ENCODE results near the gene MON1B.

MON1B gene

GRCh38 chr16:77166726-77167125, 24.3 kb upstream of the MON1B start:
- TF ChIP-seq, protein P1, sequence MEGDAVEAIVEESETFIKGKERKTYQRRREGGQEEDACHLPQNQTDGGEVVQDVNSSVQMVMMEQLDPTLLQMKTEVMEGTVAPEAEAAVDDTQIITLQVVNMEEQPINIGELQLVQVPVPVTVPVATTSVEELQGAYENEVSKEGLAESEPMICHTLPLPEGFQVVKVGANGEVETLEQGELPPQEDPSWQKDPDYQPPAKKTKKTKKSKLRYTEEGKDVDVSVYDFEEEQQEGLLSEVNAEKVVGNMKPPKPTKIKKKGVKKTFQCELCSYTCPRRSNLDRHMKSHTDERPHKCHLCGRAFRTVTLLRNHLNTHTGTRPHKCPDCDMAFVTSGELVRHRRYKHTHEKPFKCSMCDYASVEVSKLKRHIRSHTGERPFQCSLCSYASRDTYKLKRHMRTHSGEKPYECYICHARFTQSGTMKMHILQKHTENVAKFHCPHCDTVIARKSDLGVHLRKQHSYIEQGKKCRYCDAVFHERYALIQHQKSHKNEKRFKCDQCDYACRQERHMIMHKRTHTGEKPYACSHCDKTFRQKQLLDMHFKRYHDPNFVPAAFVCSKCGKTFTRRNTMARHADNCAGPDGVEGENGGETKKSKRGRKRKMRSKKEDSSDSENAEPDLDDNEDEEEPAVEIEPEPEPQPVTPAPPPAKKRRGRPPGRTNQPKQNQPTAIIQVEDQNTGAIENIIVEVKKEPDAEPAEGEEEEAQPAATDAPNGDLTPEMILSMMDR (conservative IDR thresholded peaks at IDR 0.05; ENCODE audit: control insufficient read depth, insufficient read depth, low read depth, low read length) = no peak
- DNase-seq (ENCODE audit: low read depth) = no peak

DNA sequence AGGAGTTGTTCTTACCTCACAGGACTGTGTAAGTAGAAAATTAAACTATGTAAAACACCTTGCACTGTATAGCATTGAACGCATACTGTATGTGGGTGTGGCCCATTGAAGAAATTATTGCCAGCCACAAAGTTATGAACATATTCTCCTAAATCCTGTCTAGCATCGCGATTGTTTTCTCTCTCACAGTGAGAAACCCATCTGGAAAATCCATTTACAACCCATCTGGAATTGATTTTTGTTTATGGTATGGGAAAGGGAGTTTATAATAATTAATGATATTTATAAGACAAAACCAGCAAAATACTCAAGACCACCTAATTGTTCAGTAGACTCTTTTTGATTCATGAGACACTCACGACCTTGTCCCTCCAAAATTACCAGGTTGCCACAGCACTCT, 22.1 kb upstream of the MON1B start:
- H3K4me3 ChIP-seq (ENCODE audit: control insufficient read depth, low read depth, low read length) = no peak overlapping the region
- DNase-seq (ENCODE audit: low read depth) = no peak
- TF ChIP-seq, protein P1 (conservative IDR thresholded peaks at IDR 0.05; ENCODE audit: control insufficient read depth, insufficient read depth, low read depth, low read length) = no peak

More at GRCh38 chr16:77166726-77167125, 24.3 kb upstream of the MON1B start:
- no peak overlapping the region for H3K4me3 ChIP-seq (ENCODE audit: control insufficient read depth, low read depth, low read length)

- no peak overlapping the region for H3K4me3 ChIP-seq (ENCODE audit: control insufficient read depth, low read depth, low read length)
- TF ChIP-seq, protein P1 (conservative IDR thresholded peaks at IDR 0.05; ENCODE audit: control insufficient read depth, insufficient read depth, low read depth, low read length) = peak; percentile 73
- DNase-seq (ENCODE audit: low read depth) = peak; percentile 50
Measured at GRCh38 chr16:77169650-77170236, 21.2 kb upstream of the MON1B start.

GRCh38 chr16:77170805-77171204, 20.2 kb upstream of the MON1B start:
- TF ChIP-seq, protein P1 (conservative IDR thresholded peaks at IDR 0.05; ENCODE audit: control insufficient read depth, insufficient read depth, low read depth, low read length) = no peak
- H3K4me3 ChIP-seq (ENCODE audit: control insufficient read depth, low read depth, low read length) = no peak overlapping the region
- DNase-seq (ENCODE audit: low read depth) = no peak

- TF ChIP-seq, protein P1 (conservative IDR thresholded peaks at IDR 0.05; ENCODE audit: control insufficient read depth, insufficient read depth, low read depth, low read length) = peak; percentile 69
- no peak overlapping the region for H3K4me3 ChIP-seq (ENCODE audit: control insufficient read depth, low read depth, low read length)
- DNase-seq (ENCODE audit: low read depth) = peak; percentile 66
Measured at GRCh38 chr16:77171745-77172635, 19.0 kb upstream of the MON1B start.

DNA sequence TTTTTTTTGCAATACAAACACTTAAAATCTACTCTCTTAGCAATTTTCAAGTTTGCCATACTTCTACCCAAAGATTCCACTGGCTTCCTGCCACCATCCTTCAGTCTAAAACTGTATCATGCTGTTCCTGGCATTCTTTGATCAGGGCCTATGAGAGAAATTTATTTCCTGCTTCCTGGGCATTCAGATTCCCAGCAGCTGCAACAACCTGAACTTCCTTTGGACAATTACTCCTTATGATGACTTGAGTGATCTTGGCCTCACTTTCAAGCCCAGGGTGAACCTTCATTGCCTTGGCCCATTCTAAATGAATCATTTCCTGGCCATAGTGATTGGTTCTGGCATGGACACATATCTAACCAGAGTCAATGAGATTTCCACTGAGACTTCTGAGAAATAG, 18.0 kb upstream of the MON1B start:
- no peak overlapping the region for H3K4me3 ChIP-seq (ENCODE audit: control insufficient read depth, low read depth, low read length)
- DNase-seq (ENCODE audit: low read depth) = peak; percentile 17
- TF ChIP-seq, protein P1 (conservative IDR thresholded peaks at IDR 0.05; ENCODE audit: control insufficient read depth, insufficient read depth, low read depth, low read length) = no peak
